ENCODE measurements around the gene CHCHD6. TPM values are rescaled to one million over a fixed set of nuclear protein-coding genes. Genes with fewer than 3 reads are reported as not detected.

Gene CHCHD6
- total RNA-seq, 4 donors from 2014 or later = 13.4 to 22.0 (median 16.1) TPM

DNA sequence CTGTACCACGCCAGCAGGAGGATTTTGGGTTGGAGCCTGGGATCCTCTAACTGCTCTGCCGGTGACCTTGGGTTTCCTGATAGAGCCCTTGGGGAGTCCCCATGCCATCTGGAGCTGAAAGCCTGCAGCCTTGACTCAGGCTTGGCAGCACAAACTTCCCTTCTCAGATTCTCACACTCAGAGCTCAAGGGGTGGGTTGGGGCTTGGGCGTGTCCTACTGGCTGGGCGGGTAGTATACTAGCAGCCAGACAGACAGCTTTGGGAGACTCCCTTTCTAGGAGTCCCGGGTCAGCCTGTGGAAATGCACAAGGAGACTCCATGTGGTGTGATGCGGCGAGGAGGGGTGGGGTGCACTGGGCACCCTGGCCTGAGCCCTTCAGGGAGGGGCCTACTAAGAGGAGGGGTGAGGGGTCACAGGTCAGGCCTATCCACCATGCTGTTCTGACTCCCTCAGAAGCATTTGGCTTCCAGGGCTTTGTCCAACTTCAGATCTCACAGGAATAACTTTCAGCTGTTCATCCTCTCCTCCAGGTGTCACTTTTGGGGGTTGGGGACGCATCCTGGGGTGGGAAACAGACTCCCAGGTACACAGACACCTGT is 257.3 kb downstream of the CHCHD6 start:
- Histone ChIP-seq H3K4me3 (no peak overlapping the region), H3K4me1 (peaks cover 68% of the 10 kb centered on the region), H3K27me3 (no peaks in the 10 kb centered on the region), H3K9me3 (no peaks in the 10 kb centered on the region), H3K27ac (peak overlapping the region; percentile 78), H3K36me3 (no peaks in the 10 kb centered on the region)
- 28% methylated on average over 4 of the region's 8 CpGs for WGBS
- TF ChIP-seq POLR2AphosphoS5 (IDR thresholded peaks at IDR 0.05) (peak in 1 of 3 donors; percentile 6), POLR2A (IDR thresholded peaks at IDR 0.05) (no peak)
- peak; percentile 86 to 92 for DNase-seq (ENCODE audit: low spot score in 2 of 2)

DNA sequence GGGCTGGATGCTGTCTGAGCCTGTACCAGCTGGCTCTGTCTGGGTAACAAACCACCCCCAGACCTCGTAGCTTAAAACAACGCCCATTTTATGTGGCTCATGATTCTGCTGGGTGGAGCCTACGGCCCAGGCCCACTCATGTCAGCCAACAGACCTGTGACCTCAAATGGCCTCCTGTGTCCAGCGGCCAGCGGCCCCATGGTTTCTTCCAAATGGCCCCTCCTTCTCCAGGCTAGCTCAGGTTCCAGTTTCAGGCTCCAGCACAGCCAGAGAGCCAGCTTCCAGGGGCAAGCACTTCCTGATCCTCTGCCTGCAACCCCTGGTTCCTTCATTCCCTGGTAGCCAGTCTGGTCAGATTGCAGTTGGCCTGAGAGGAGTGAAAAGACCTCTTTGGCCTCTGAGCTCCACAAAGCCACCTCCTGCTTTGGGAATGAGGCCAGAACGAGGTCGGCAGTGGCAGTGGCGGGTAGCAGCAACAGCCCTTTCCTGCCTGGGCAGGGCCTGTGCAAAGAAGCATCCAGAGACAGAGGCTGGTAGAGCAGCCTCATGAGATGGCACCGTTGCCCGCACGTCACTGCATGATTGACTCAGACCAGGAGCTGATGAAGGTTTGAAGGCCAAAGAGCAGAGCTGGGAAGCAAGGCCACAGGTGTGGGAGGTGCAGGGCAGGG is 257.9 kb downstream of the CHCHD6 start:
- Histone ChIP-seq H3K9me3 (no peaks in the 10 kb centered on the region), H3K4me3 (no peak overlapping the region), H3K4me1 (peaks cover 63% of the 10 kb centered on the region), H3K27me3 (no peaks in the 10 kb centered on the region), H3K27ac (peak overlapping the region; percentile 78), H3K36me3 (no peaks in the 10 kb centered on the region)
- TF ChIP-seq POLR2AphosphoS5 (IDR thresholded peaks at IDR 0.05) (no peak), POLR2A (IDR thresholded peaks at IDR 0.05) (no peak), EP300 (IDR thresholded peaks at IDR 0.05) (no peak)
- TF ChIP-seq, protein P1, sequence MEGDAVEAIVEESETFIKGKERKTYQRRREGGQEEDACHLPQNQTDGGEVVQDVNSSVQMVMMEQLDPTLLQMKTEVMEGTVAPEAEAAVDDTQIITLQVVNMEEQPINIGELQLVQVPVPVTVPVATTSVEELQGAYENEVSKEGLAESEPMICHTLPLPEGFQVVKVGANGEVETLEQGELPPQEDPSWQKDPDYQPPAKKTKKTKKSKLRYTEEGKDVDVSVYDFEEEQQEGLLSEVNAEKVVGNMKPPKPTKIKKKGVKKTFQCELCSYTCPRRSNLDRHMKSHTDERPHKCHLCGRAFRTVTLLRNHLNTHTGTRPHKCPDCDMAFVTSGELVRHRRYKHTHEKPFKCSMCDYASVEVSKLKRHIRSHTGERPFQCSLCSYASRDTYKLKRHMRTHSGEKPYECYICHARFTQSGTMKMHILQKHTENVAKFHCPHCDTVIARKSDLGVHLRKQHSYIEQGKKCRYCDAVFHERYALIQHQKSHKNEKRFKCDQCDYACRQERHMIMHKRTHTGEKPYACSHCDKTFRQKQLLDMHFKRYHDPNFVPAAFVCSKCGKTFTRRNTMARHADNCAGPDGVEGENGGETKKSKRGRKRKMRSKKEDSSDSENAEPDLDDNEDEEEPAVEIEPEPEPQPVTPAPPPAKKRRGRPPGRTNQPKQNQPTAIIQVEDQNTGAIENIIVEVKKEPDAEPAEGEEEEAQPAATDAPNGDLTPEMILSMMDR (IDR thresholded peaks at IDR 0.05) = no peak
- WGBS = 35% methylated on average over 10 of the region's 11 CpGs
- peak in 1 of 2 donors; percentile 65 for DNase-seq (ENCODE audit: low spot score in 2 of 2)

DNA sequence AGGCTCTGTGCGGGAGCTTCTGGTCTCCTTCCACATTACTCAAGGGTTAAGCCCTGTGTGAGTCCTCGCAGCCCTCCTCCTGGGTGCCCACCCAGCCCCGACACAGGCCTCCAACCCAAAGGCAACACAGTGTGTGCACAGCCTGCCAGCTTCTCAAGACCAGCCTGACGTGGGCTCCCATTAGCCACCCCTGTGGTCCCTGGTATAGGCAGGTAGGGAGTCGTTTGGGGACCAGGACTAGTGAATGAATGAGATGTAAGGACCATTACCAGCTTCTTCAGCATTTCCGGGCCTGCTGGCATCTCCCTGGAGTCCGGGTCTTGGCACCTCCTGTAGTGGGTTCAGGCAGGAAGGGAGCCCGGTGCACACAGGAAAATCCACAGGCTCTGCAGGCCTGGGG is 258.7 kb downstream of the CHCHD6 start:
- peak in 1 of 2 donors; percentile 49 for DNase-seq (ENCODE audit: low spot score in 2 of 2)
- 91% methylated on average over 8 of the region's 8 CpGs for WGBS
- Histone ChIP-seq H3K27me3 (no peaks in the 10 kb centered on the region), H3K4me1 (peaks cover 56% of the 10 kb centered on the region), H3K4me3 (no peak overlapping the region), H3K27ac (peak overlapping the region; percentile 78), H3K36me3 (no peaks in the 10 kb centered on the region), H3K9me3 (no peaks in the 10 kb centered on the region)
- TF ChIP-seq POLR2AphosphoS5 (IDR thresholded peaks at IDR 0.05) (no peak), EP300 (IDR thresholded peaks at IDR 0.05) (no peak)
- TF ChIP-seq, protein P1 (IDR thresholded peaks at IDR 0.05) = no peak

DNA sequence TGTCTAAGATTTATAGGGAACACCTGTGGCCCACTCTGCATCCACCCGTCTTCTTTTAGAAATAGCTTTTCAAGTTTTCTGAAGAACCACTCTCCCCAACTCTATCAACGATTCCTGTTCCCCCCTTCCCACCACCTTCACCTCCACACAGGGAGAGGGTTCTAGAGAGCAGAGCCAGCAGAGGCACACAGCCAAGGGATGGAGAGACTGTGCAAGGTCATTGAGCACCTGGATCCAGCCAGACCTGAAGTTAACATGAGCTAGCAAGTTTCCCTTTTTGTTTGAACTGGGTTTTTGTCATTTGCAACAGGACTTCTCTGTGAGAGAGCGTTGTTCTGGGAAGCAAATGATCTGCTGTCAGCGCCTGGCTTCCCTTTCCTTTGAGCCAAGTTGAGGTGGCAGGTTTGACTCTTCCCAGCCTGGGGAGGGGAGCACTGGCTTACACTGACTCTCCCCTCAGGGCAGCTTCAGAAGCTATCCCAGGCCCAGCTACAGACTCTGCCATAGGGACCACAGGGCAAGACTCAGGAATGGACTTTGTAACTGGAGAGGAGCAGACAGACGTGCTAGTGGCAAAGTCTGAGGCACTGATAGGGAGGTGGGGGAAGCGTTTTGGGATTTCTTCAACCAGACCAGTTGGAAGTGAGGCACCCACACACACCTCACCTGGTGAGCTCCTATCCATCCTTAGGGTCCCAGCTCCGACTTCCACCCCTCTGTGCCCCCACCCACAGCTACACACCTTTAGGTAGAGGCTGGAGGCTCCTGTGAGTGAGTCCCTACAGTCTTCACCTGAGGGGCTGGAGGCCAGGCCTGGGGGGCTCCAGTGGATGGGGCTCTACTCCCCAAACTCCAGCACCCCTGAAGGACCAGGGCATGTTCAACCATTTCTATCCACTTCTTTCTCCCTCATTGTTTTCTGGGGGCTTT is 259.5 kb downstream of the CHCHD6 start:
- no peaks in the 10 kb centered on the region for H3K27me3 ChIP-seq
- TF ChIP-seq, protein P1 (IDR thresholded peaks at IDR 0.05) = no peak
- TF ChIP-seq POLR2AphosphoS5 (IDR thresholded peaks at IDR 0.05) = no peak
- no peak for TF ChIP-seq POLR2A (IDR thresholded peaks at IDR 0.05)
- TF ChIP-seq EP300 (IDR thresholded peaks at IDR 0.05) = no peak
- no peak overlapping the region for H3K27ac ChIP-seq
- WGBS = 96% methylated on average over 7 of the region's 7 CpGs
- H3K4me3 ChIP-seq = no peak overlapping the region
- H3K9me3 ChIP-seq = no peaks in the 10 kb centered on the region
- DNase-seq (ENCODE audit: low spot score in 2 of 2) = peak in 1 of 2 donors; percentile 47
- H3K4me1 ChIP-seq = peaks cover 49% of the 10 kb centered on the region
- no peaks in the 10 kb centered on the region for H3K36me3 ChIP-seq

DNA sequence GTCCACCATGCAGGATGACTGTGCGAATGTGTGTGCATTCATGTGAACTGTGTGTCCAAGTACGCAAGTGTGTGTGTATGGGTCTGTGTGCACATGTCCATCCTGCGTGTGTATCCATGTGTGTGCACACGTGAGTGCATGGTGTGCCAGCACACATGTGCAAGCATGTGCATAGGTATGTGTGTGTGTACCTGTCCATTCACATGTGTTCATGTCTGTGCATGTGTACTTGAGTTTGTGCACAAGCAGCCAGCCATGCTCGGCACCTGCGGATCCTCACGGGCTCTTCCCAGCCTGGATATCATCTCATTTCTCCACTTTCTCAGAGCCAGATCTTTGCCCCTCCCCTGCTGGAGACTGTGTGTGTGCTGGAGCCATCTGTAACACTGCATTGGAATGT is 260.2 kb downstream of the CHCHD6 start:
- Histone ChIP-seq H3K4me1 (peaks cover 44% of the 10 kb centered on the region), H3K27me3 (no peaks in the 10 kb centered on the region), H3K27ac (no peak overlapping the region), H3K4me3 (no peak overlapping the region), H3K9me3 (no peaks in the 10 kb centered on the region), H3K36me3 (no peaks in the 10 kb centered on the region)
- TF ChIP-seq EP300 (IDR thresholded peaks at IDR 0.05) (no peak), POLR2AphosphoS5 (IDR thresholded peaks at IDR 0.05) (no peak), POLR2A (IDR thresholded peaks at IDR 0.05) (no peak)
- TF ChIP-seq, protein P1 (IDR thresholded peaks at IDR 0.05) = no peak
- WGBS = 73% methylated on average over 7 of the region's 7 CpGs
- DNase-seq (ENCODE audit: low spot score in 2 of 2) = peak in 1 of 2 donors; percentile 25
